ENCODE data around the gene ASF1B.

The ASF1B gene

GRCh38 chr19:14081797-14082674, 54.4 kb downstream of the ASF1B start:
- peak; percentile 53 for DNase-seq

- peak; percentile 100 for DNase-seq
These were observed 55.2 kb downstream of the ASF1B start for GRCh38 chr19:14080887-14081796.

- DNase-seq: peak; percentile 93
These were observed 58.0 kb downstream of the ASF1B start for GRCh38 chr19:14078411-14078810.

- DNase-seq: no peak
These were observed 62.2 kb downstream of the ASF1B start for GRCh38 chr19:14073925-14074838.

GRCh38 chr19:14073261-14073924, 63.0 kb downstream of the ASF1B start:
- peak; percentile 80 for DNase-seq

GRCh38 chr19:14072535-14073260, 63.7 kb downstream of the ASF1B start, which contains the start of gene MISP3:
Gene MISP3, plus strand, starts transcription at chr19:14072786. Its CDS starts 524 bp downstream, at chr19:14073310.
- DNase-seq: no peak

- no peak for DNase-seq
These were observed 65.9 kb downstream of the ASF1B start for GRCh38 chr19:14070268-14071050.

All from inflammatory macrophage treated with lipopolysaccharide for 4 hours (primary cell).